ENCODE results near the gene TAS2R50.

- TF ChIP-seq CTCF (IDR thresholded peaks at IDR 0.05) (no peak), POLR2A (IDR thresholded peaks at IDR 0.05) (no peak), EP300 (IDR thresholded peaks at IDR 0.05) (no peak)
Observed at GRCh38 chr12:10952645-10953044, 34.1 kb downstream of the TAS2R50 start.
